HL-60 (cell line): ENCODE measurements around the gene BOD1L1.
A peak's percentile ranks its signal among the peaks of the same experiment; 100 is the strongest.

Source experiments
- DNase-seq, 2 experiments: peaks; one replicate each; pipeline ENCODE4 v3.0.0-alpha.2; 2010 to 2020; ENCODE audit warnings: low read depth in 1 of 2, low spot score in 1 of 2
- H3K27ac ChIP-seq: fragments of 250-450 bp; sonication (Bioruptor Pico); replicated peaks from 2 replicates; pipeline ENCODE4 v1.5.1; 2020; ENCODE audit warnings: mild to moderate bottlenecking, moderate library complexity
- H3K27me3 ChIP-seq: fragments of 250-450 bp; sonication (Bioruptor Pico); 2 replicates; pipeline ENCODE4 v1.5.1; 2021; ENCODE audit warnings: mild to moderate bottlenecking, moderate library complexity; ENCODE audit not compliant: insufficient read depth, poor library complexity, severe bottlenecking
- H3K4me3 ChIP-seq: replicated peaks from 2 replicates; pipeline ENCODE4 v1.5.1; 2011; ENCODE audit warnings: mild to moderate bottlenecking, control low read depth, low read length; ENCODE audit not compliant: insufficient read depth
- CTCF ChIP-seq: IDR thresholded peaks from one replicate; pipeline ENCODE4 v1.5.1; 2011; ENCODE audit warnings: low read length, control low read depth, inconsistent platforms; ENCODE audit not compliant: insufficient read depth
- GABPA ChIP-seq: IDR thresholded peaks from 2 replicates; pipeline ENCODE4 v1.6.1; 2012; ENCODE audit warnings: low read depth
- POLR2AphosphoS5 ChIP-seq: IDR thresholded peaks from 2 replicates; pipeline ENCODE4 v1.6.1; 2012; ENCODE audit warnings: low read depth
- REST ChIP-seq: IDR thresholded peaks from 2 replicates; pipeline ENCODE4 v1.6.1; 2012; ENCODE audit warnings: low read depth; ENCODE audit not compliant: insufficient replicate concordance
- SPI1 ChIP-seq: IDR thresholded peaks from 2 replicates; pipeline ENCODE4 v1.6.1; 2012; ENCODE audit warnings: low read depth, mild to moderate bottlenecking, borderline replicate concordance

The BOD1L1 gene

GRCh38 chr4:13553081-13553480, 74.4 kb downstream of the BOD1L1 start:
- no peak for DNase-seq
- H3K27me3 ChIP-seq, result peaks cover 6% of the 10 kb centered on the region
- no peak overlapping the region for H3K27ac ChIP-seq
- no peak for TF ChIP-seq REST
- no peak for TF ChIP-seq POLR2AphosphoS5
- no peak for TF ChIP-seq CTCF
- TF ChIP-seq SPI1, result no peak
- TF ChIP-seq GABPA, result no peak
- no peak overlapping the region for H3K4me3 ChIP-seq

GRCh38 chr4:13548984-13549546, 78.5 kb downstream of the BOD1L1 start:
- Histone ChIP-seq H3K27me3 (peaks cover 30% of the 10 kb centered on the region), H3K4me3 (peak overlapping the region; percentile 37), H3K27ac (no peak overlapping the region)
- peak; percentile 63 to 84 for DNase-seq
- TF ChIP-seq CTCF (peak; percentile 53), GABPA (no peak)

- Histone ChIP-seq H3K4me3 (peak overlapping the region; percentile 54; the same call in 1 of the 2 replicates), H3K27ac (no peak overlapping the region), H3K27me3 (peaks cover 37% of the 10 kb centered on the region)
- no peak for DNase-seq
- TF ChIP-seq CTCF, result no peak
- no peak for TF ChIP-seq REST
- no peak for TF ChIP-seq GABPA
- no peak for TF ChIP-seq POLR2AphosphoS5
- TF ChIP-seq SPI1, result no peak
These were observed 79.2 kb downstream of the BOD1L1 start for GRCh38 chr4:13548059-13548983.
